Common myeloid progenitor, CD34-positive (primary cell): Measurements from ENCODE around the gene KRTAP9-7. TPM values are rescaled to one million over a fixed set of nuclear protein-coding genes. Genes with fewer than 3 reads are reported as not detected.
"Not testable (repeated sequence)": the region's sequence is repeated elsewhere in the genome, so short reads cannot be mapped to it uniquely, and the experiment has no call there.

ENCODE experiments used
- CTCF ChIA-PET: fragments of 350-600 bp; sonication (Branson Sonifier 250); formaldehyde crosslinking; loops from one replicate; lab custom pipeline; 2021; ENCODE audit warnings: antibody characterized with exemption; lab: Charles Lee
- POLR2A ChIA-PET: fragments of 350-600 bp; sonication (Branson Sonifier 250); formaldehyde crosslinking; loops from one replicate; lab custom pipeline; 2021; ENCODE audit warnings: antibody characterized with exemption; lab: Charles Lee
- DNase-seq, 3 donors: peaks; one replicate each; pipeline versions ENCODE4 v3.0.0 to v3.0.0-alpha.2; 2013
- H3K27ac ChIP-seq, 2 experiments: 1 replicate in 1 of 2; 2 replicates in 1 of 2; pipeline ENCODE4 v1.7.0; 2013; ENCODE audit warnings: inconsistent platforms in 2 of 2, low read length in 2 of 2, mild to moderate bottlenecking in 2 of 2, low read depth in 1 of 2, moderate library complexity in 1 of 2; ENCODE audit not compliant: severe bottlenecking in 2 of 2, insufficient read depth in 1 of 2, poor library complexity in 1 of 2
- H3K27me3 ChIP-seq, 5 experiments: replicated peaks in 2 of 5; 1 replicate in 3 of 5; 2 replicates in 2 of 5; pipeline versions ENCODE4 v1.6.1 to v1.7.0; 2013; ENCODE audit warnings: low read length in 4 of 5, mild to moderate bottlenecking in 2 of 5, moderate library complexity in 2 of 5, inconsistent platforms in 1 of 5; ENCODE audit not compliant: insufficient read depth in 5 of 5, control insufficient read depth in 4 of 5
- H3K36me3 ChIP-seq, 4 experiments: 1 replicate in 2 of 4; 2 replicates in 2 of 4; pipeline versions ENCODE4 v1.6.1 to v1.7.0; 2013; ENCODE audit warnings: low read length in 3 of 4, control low read depth in 1 of 4, mild to moderate bottlenecking in 1 of 4; ENCODE audit not compliant: control insufficient read depth in 4 of 4, insufficient read depth in 4 of 4
- H3K4me1 ChIP-seq, 4 experiments: 1 replicate in 3 of 4; 2 replicates in 1 of 4; pipeline versions ENCODE4 v1.6.1 to v1.7.1; 2013; ENCODE audit warnings: low read length in 3 of 4, mild to moderate bottlenecking in 3 of 4, control low read depth in 1 of 4, inconsistent platforms in 1 of 4, moderate library complexity in 1 of 4; ENCODE audit not compliant: control insufficient read depth in 4 of 4, insufficient read depth in 4 of 4; ENCODE audit errors: control extremely low read depth in 1 of 4
- H3K4me3 ChIP-seq, 7 experiments: 1 replicate in 4 of 7; 2 replicates in 3 of 7; pipeline versions ENCODE4 v1.5.1 to v1.7.0; 2013; ENCODE audit warnings: mild to moderate bottlenecking in 7 of 7, low read length in 6 of 7, moderate library complexity in 6 of 7, inconsistent platforms in 2 of 7, low read depth in 2 of 7, control low read depth in 1 of 7; ENCODE audit not compliant: insufficient read depth in 4 of 7, control insufficient read depth in 1 of 7; ENCODE audit errors: extremely low read depth in 1 of 7
- H3K9me3 ChIP-seq, 5 experiments: 1 replicate in 4 of 5; 2 replicates in 1 of 5; pipeline versions ENCODE4 v1.6.1 to v1.7.1; 2013; ENCODE audit warnings: low read length in 4 of 5, mild to moderate bottlenecking in 2 of 5, inconsistent platforms in 1 of 5, low read depth in 1 of 5, moderate library complexity in 1 of 5; ENCODE audit not compliant: control insufficient read depth in 4 of 5, insufficient read depth in 2 of 5; ENCODE audit errors: control extremely low read depth in 1 of 5
- WGBS: methylation state at CpG from one replicate; pipeline ENCODE4 v1.1.5; 2013; ENCODE audit not compliant: insufficient coverage; 5-methylcytosine and 5-hydroxymethylcytosine counted together
- polyA plus RNA-seq: library from polyadenylated mRNA; unstranded; fragments of 120-200 nt; gene quantifications from one replicate; pipeline ENCODE4 v1.2.1, GENCODE V29; 2013

Gene KRTAP9-7
- not detected for polyA plus RNA-seq

- WGBS = 100% methylated on average over 2 of the region's 3 CpGs
- H3K4me3 ChIP-seq, H3K27ac ChIP-seq, H3K27me3 ChIP-seq, POLR2A ChIA-PET, CTCF ChIA-PET, DNase-seq, H3K9me3 ChIP-seq, H3K36me3 ChIP-seq, H3K4me1 ChIP-seq: not testable (repeated sequence)
These were observed at the start of gene KRTAP9-7 for GRCh38 chr17:41275648-41276190. Gene KRTAP9-7, plus strand, starts transcription at chr17:41275698. Its CDS starts 0 bp downstream, at chr17:41275698.

- no peak for DNase-seq
- Histone ChIP-seq H3K27ac (no peak overlapping the region), H3K4me3 (no peak overlapping the region), H3K9me3 (no peaks in the 10 kb centered on the region), H3K27me3 (no peaks in the 10 kb centered on the region), H3K36me3 (no peaks in the 10 kb centered on the region), H3K4me1 (no peaks in the 10 kb centered on the region)
- CTCF ChIA-PET = no interaction called here
- POLR2A ChIA-PET = no interaction called here
- 100% methylated on average over 1 of the region's 6 CpGs for WGBS
These were observed 49.4 kb upstream of the KRTAP9-7 start for GRCh38 chr17:41226051-41226450.

- DNase-seq, CTCF ChIA-PET, H3K27me3 ChIP-seq, H3K9me3 ChIP-seq, H3K36me3 ChIP-seq, POLR2A ChIA-PET, H3K4me1 ChIP-seq, H3K4me3 ChIP-seq, H3K27ac ChIP-seq: not testable (repeated sequence)
- WGBS = 40% methylated on average over 1 of the region's 4 CpGs
These were observed 48.9 kb upstream of the KRTAP9-7 start, which contains the start of gene KRTAP9-2 for GRCh38 chr17:41226598-41227095. Gene KRTAP9-2, plus strand, starts transcription at chr17:41226648. Its CDS starts 7 bp downstream, at chr17:41226655.

- Histone ChIP-seq H3K27ac (no peak overlapping the region), H3K36me3 (no peaks in the 10 kb centered on the region), H3K9me3 (peaks cover 0 to 1% (median 0%) of the 10 kb centered on the region in 5 experiments), H3K27me3 (peaks cover 0 to 2% (median 0%) of the 10 kb centered on the region in 5 experiments), H3K4me1 (no peaks in the 10 kb centered on the region), H3K4me3 (no peak overlapping the region)
- no peak for DNase-seq
- CTCF ChIA-PET = no interaction called here
- POLR2A ChIA-PET = no interaction called here
These were observed 45.4 kb upstream of the KRTAP9-7 start for GRCh38 chr17:41230094-41230493.

GRCh38 chr17:41231731-41232130 is 43.8 kb upstream of the KRTAP9-7 start:
- 99% methylated on average over 6 of the region's 6 CpGs for WGBS
- no peak overlapping the region for H3K27ac ChIP-seq
- H3K27me3 ChIP-seq = peaks cover 0 to 2% (median 0%) of the 10 kb centered on the region in 5 experiments
- CTCF ChIA-PET = no interaction called here
- H3K4me3 ChIP-seq = no peak overlapping the region
- H3K9me3 ChIP-seq = peaks cover 0 to 1% (median 0%) of the 10 kb centered on the region in 5 experiments
- no peak for DNase-seq
- no peaks in the 10 kb centered on the region for H3K36me3 ChIP-seq
- POLR2A ChIA-PET = no interaction called here
- H3K4me1 ChIP-seq = no peaks in the 10 kb centered on the region

GRCh38 chr17:41232399-41233105 is 42.9 kb upstream of the KRTAP9-7 start, which contains the start of gene KRTAP9-3:
Gene KRTAP9-3, plus strand, starts transcription at chr17:41232449. Its CDS starts 53 bp downstream, at chr17:41232502.
- WGBS = 100% methylated on average over 1 of the region's 1 CpG
- POLR2A ChIA-PET, H3K27me3 ChIP-seq, H3K27ac ChIP-seq, H3K36me3 ChIP-seq, CTCF ChIA-PET, H3K9me3 ChIP-seq, H3K4me3 ChIP-seq, H3K4me1 ChIP-seq: not testable (repeated sequence)
- DNase-seq = peak in 2 of 3 donors; percentile 6 to 28

GRCh38 chr17:41237116-41237515 is 38.4 kb upstream of the KRTAP9-7 start:
- H3K27me3 ChIP-seq, H3K4me1 ChIP-seq, DNase-seq, POLR2A ChIA-PET, H3K4me3 ChIP-seq, H3K9me3 ChIP-seq, H3K36me3 ChIP-seq, H3K27ac ChIP-seq, CTCF ChIA-PET: not testable (repeated sequence)
- WGBS = 97% methylated on average over 3 of the region's 4 CpGs
